GM21360 (cell line): ENCODE data around the gene CYP19A1.

ENCODE experiments used
- ATAC-seq: cut with Tn5 transposase; IDR thresholded peaks from one replicate; pipeline ENCODE4 v1.9.1; 2021; ENCODE audit warnings: mild to moderate bottlenecking, moderate library complexity; ENCODE audit not compliant: unreplicated experiment

The CYP19A1 gene

GRCh38 chr15:51338496-51338895 is at the start of gene CYP19A1:
Gene CYP19A1 (minus strand): TSS chr15:51338596. CDS start chr15:51242912, 95,684 bp downstream.
- ATAC-seq: no peak

- ATAC-seq: no peak
Measured at GRCh38 chr15:51387699-51388041, 49.3 kb upstream of the CYP19A1 start.

- no peak for ATAC-seq
Measured at GRCh38 chr15:51386960-51387698, 48.7 kb upstream of the CYP19A1 start.

GRCh38 chr15:51386486-51386885 is 48.1 kb upstream of the CYP19A1 start:
- no peak for ATAC-seq

GRCh38 chr15:51386029-51386428 is 47.6 kb upstream of the CYP19A1 start:
- ATAC-seq: no peak

- ATAC-seq: no peak
Measured at GRCh38 chr15:51382787-51383186, 44.4 kb upstream of the CYP19A1 start.

GRCh38 chr15:51380999-51381806 is 42.8 kb upstream of the CYP19A1 start:
- peak; percentile 70 for ATAC-seq

GRCh38 chr15:51379390-51379789 is 41.0 kb upstream of the CYP19A1 start:
- no peak for ATAC-seq

- ATAC-seq: no peak
Measured at GRCh38 chr15:51378406-51378805, 40.0 kb upstream of the CYP19A1 start.

GRCh38 chr15:51377038-51377786 is 38.8 kb upstream of the CYP19A1 start:
- ATAC-seq: no peak

GRCh38 chr15:51375966-51376640 is 37.7 kb upstream of the CYP19A1 start:
- ATAC-seq: no peak

- no peak for ATAC-seq
Measured at GRCh38 chr15:51374131-51374530, 35.7 kb upstream of the CYP19A1 start.

GRCh38 chr15:51371266-51371665 is 32.9 kb upstream of the CYP19A1 start:
- no peak for ATAC-seq

- no peak for ATAC-seq
Measured at GRCh38 chr15:51369451-51369761, 31.0 kb upstream of the CYP19A1 start.

- ATAC-seq: no peak
Measured at GRCh38 chr15:51368751-51369450, 30.5 kb upstream of the CYP19A1 start.

- ATAC-seq: no peak
Measured at GRCh38 chr15:51368307-51368706, 29.9 kb upstream of the CYP19A1 start.

GRCh38 chr15:51367322-51367976 is 29.1 kb upstream of the CYP19A1 start:
- no peak for ATAC-seq

GRCh38 chr15:51366920-51367319 is 28.5 kb upstream of the CYP19A1 start:
- ATAC-seq: no peak

- no peak for ATAC-seq
Measured at GRCh38 chr15:51366071-51366470, 27.7 kb upstream of the CYP19A1 start.

- no peak for ATAC-seq
Measured at GRCh38 chr15:51365417-51365816, 27.0 kb upstream of the CYP19A1 start.
